ENCODE measurements around the gene PFN3.

- TF ChIP-seq, protein P1, sequence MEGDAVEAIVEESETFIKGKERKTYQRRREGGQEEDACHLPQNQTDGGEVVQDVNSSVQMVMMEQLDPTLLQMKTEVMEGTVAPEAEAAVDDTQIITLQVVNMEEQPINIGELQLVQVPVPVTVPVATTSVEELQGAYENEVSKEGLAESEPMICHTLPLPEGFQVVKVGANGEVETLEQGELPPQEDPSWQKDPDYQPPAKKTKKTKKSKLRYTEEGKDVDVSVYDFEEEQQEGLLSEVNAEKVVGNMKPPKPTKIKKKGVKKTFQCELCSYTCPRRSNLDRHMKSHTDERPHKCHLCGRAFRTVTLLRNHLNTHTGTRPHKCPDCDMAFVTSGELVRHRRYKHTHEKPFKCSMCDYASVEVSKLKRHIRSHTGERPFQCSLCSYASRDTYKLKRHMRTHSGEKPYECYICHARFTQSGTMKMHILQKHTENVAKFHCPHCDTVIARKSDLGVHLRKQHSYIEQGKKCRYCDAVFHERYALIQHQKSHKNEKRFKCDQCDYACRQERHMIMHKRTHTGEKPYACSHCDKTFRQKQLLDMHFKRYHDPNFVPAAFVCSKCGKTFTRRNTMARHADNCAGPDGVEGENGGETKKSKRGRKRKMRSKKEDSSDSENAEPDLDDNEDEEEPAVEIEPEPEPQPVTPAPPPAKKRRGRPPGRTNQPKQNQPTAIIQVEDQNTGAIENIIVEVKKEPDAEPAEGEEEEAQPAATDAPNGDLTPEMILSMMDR (IDR thresholded peaks at IDR 0.05; ENCODE audit: low read depth, low read length), result no peak
- TF ChIP-seq EZH2phosphoT487 (IDR thresholded peaks at IDR 0.05; ENCODE audit: low read depth), result no peak
These were observed 40.6 kb downstream of the PFN3 start for GRCh38 chr5:177359860-177360259.

Measured in OCI-LY3 (cell line).